ENCODE measurements around the gene FAM186B.

DNA sequence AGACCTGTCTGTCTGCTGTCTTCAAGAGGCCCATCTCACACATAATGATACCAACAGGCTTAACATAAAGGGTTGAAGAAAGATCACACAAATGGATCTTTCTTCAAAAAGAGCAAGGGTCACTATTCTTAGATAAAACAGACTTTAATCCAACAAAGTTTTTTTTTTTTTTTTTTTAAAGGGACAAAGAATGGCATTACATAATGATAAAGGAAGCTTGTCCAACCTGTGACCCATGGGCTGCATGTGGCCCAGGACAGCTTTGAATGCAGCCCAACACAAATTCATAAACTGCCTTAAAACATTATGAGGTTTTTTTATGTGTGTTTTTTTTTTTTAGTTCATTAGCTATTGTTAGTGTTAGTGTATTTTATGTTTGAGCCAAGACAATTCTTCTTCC, 6.8 kb upstream of the FAM186B start:
- no peak for TF ChIP-seq EZH2 (IDR thresholded peaks at IDR 0.05; ENCODE audit: low read length, missing control alignments)
- TF ChIP-seq, protein P1, sequence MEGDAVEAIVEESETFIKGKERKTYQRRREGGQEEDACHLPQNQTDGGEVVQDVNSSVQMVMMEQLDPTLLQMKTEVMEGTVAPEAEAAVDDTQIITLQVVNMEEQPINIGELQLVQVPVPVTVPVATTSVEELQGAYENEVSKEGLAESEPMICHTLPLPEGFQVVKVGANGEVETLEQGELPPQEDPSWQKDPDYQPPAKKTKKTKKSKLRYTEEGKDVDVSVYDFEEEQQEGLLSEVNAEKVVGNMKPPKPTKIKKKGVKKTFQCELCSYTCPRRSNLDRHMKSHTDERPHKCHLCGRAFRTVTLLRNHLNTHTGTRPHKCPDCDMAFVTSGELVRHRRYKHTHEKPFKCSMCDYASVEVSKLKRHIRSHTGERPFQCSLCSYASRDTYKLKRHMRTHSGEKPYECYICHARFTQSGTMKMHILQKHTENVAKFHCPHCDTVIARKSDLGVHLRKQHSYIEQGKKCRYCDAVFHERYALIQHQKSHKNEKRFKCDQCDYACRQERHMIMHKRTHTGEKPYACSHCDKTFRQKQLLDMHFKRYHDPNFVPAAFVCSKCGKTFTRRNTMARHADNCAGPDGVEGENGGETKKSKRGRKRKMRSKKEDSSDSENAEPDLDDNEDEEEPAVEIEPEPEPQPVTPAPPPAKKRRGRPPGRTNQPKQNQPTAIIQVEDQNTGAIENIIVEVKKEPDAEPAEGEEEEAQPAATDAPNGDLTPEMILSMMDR (conservative IDR thresholded peaks at IDR 0.05 in 1 of 2, IDR thresholded peaks at IDR 0.05 in 1 of 2; ENCODE audit: low read depth in 1 of 2, low read length in 2 of 2): no peak

Measured in fibroblast of lung (primary cell).